A549 (cell line): ENCODE results near the gene DMRT1. TPM values are rescaled to one million over a fixed set of nuclear protein-coding genes. Genes with fewer than 3 reads are reported as not detected.
A peak's percentile ranks its signal among the peaks of the same experiment; 100 is the strongest.

Source experiments
- ATAC-seq, 2 experiments: fragments of 200-7000 bp in 1 of 2; fragments of >200 bp in 1 of 2; cut with Nextera tagmentation in 1 of 2; cut with Tn5 transposase in 1 of 2; 3 replicates each; pipeline versions ENCODE4 v1.8.0 to v1.9.1; 2018 to 2020; ENCODE audit warnings: mild to moderate bottlenecking in 1 of 2, moderate library complexity in 1 of 2
- CTCF ChIA-PET: fragments of 300-600 bp; sonication (Branson Sonifier 250); formaldehyde crosslinking; extraction: SDS; loops from one replicate; lab custom pipeline; 2021; ENCODE audit warnings: antibody characterized with exemption, inconsistent platforms; lab: Yijun Ruan, JAX
- POLR2A ChIA-PET: fragments of 350-600 bp; formaldehyde crosslinking; extraction: SDS; loops from one replicate; lab custom pipeline; 2021; ENCODE audit warnings: antibody characterized with exemption, inconsistent platforms; lab: Yijun Ruan, JAX
- DNase-seq, 2 experiments: peaks; one replicate each; pipeline versions ENCODE4 v3.0.0 to v3.0.0-alpha.2; 2011 to 2016; ENCODE audit warnings: low read depth in 1 of 2, low spot score in 1 of 2
- FAIRE-seq: peaks from 2 replicates; lab custom pipeline; 2011; peaks lifted over from hg19 to GRCh38; lab: Jason Lieb, UNC
- H3K27ac ChIP-seq, 2 experiments: fragments of >200 bp; sonication (Bioruptor Twin); formaldehyde crosslinking; 3 replicates each; pipeline ENCODE4 v1.5.1; 2016 to 2017
- H3K4me1 ChIP-seq: fragments of >200 bp; sonication (Bioruptor Twin); formaldehyde crosslinking; 3 replicates; pipeline ENCODE4 v1.6.1; 2016
- H3K4me2 ChIP-seq: fragments of >200 bp; sonication (Bioruptor Twin); formaldehyde crosslinking; 3 replicates; pipeline ENCODE4 v1.6.1; 2016
- H3K4me3 ChIP-seq: fragments of >200 bp; sonication (Bioruptor Twin); formaldehyde crosslinking; 3 replicates; pipeline ENCODE4 v1.5.1; 2016
- H3K9me3 ChIP-seq: fragments of >200 bp; sonication (Bioruptor Twin); formaldehyde crosslinking; 3 replicates; pipeline ENCODE4 v1.6.1; 2016
- CBX2 ChIP-seq: fragments of 200-600 bp; sonication (generic); IDR thresholded peaks from 2 replicates; pipeline ENCODE4 v1.6.1; 2016; ENCODE audit warnings: low read depth, mild to moderate bottlenecking, borderline replicate concordance
- CEBPB ChIP-seq, 2 experiments: fragments of >200 bp in 1 of 2; sonication (Bioruptor Twin) in 1 of 2; formaldehyde crosslinking in 1 of 2; IDR thresholded peaks; 2 replicates each; pipeline ENCODE4 v1.6.1; 2012 to 2016
- CTCF ChIP-seq: fragments of >200 bp; sonication (Bioruptor Twin); formaldehyde crosslinking; IDR thresholded peaks from 3 replicates; pipeline ENCODE4 v1.5.1; 2016
- E2F6 ChIP-seq: IDR thresholded peaks from 2 replicates; pipeline ENCODE4 v1.6.1; 2012; ENCODE audit warnings: low read depth, borderline replicate concordance
- HMGXB4 ChIP-seq: fragments of 250-450 bp; sonication (Bioruptor Pico); IDR thresholded peaks from 2 replicates; pipeline ENCODE4 v1.5.0; 2021; ENCODE audit warnings: mild to moderate bottlenecking, moderate library complexity, borderline replicate concordance
- HOXB13 ChIP-seq: fragments of 250-450 bp; sonication (Bioruptor Pico); IDR thresholded peaks from 2 replicates; pipeline ENCODE4 v1.5.0; 2020; ENCODE audit warnings: low read depth, mild to moderate bottlenecking, moderate library complexity
- MYC ChIP-seq: IDR thresholded peaks from 2 replicates; pipeline ENCODE4 v1.6.1; 2012; ENCODE audit warnings: mild to moderate bottlenecking, inconsistent platforms, low read length, improper control_type of control experiment, borderline replicate concordance
- RAD21 ChIP-seq, 2 experiments: fragments of >200 bp in 1 of 2; sonication (Bioruptor Twin) in 1 of 2; formaldehyde crosslinking in 1 of 2; IDR thresholded peaks in 1 of 2; conservative IDR thresholded peaks in 1 of 2; 2 replicates in 1 of 2; 3 replicates in 1 of 2; pipeline ENCODE4 v1.6.1; 2012 to 2018; ENCODE audit warnings: inconsistent platforms in 1 of 2
- RARB ChIP-seq: fragments of 250-450 bp; sonication (Bioruptor Pico); IDR thresholded peaks from 2 replicates; pipeline ENCODE4 v1.8.0; 2021; ENCODE audit warnings: mild to moderate bottlenecking, moderate library complexity
- RCOR1 ChIP-seq: fragments of 150-350 bp; IDR thresholded peaks from 2 replicates; pipeline ENCODE4 v1.6.1; 2014; ENCODE audit warnings: antibody characterized with exemption, low read length, low read depth
- REST ChIP-seq: fragments of 200-600 bp; sonication (generic); IDR thresholded peaks from 2 replicates; pipeline ENCODE4 v1.6.1; 2016; ENCODE audit warnings: antibody characterized with exemption, mild to moderate bottlenecking, moderate library complexity
- RNF2 ChIP-seq: fragments of 200-600 bp; sonication (generic); IDR thresholded peaks from 2 replicates; pipeline ENCODE4 v1.6.1; 2016; ENCODE audit warnings: low read depth, mild to moderate bottlenecking, antibody characterized with exemption, moderate library complexity, borderline replicate concordance
- SMC3 ChIP-seq: fragments of >200 bp; sonication (Bioruptor Twin); formaldehyde crosslinking; IDR thresholded peaks from 3 replicates; pipeline ENCODE4 v1.6.1; 2018; ENCODE audit warnings: inconsistent platforms
- ZNF302 ChIP-seq: fragments of 250-450 bp; sonication (Bioruptor Pico); IDR thresholded peaks from 2 replicates; pipeline ENCODE4 v1.9.0; 2021; ENCODE audit warnings: inconsistent platforms, mild to moderate bottlenecking, moderate library complexity
- WGBS: methylation state at CpG from one replicate; pipeline ENCODE4 v1.1.6; 2017; ENCODE audit errors: missing lambda C conversion rate; 5-methylcytosine and 5-hydroxymethylcytosine counted together
- polyA plus RNA-seq, 4 experiments: library from polyadenylated mRNA; depleted of rRNA in 3 of 4; stranded (reverse); fragments of >200 nt; fragmentation: RNase III in 1 of 4; extraction: RNeasy Plus Mini Kit Qiagen cat#74134 plus additional on column Dnase treatment in 1 of 4; gene quantifications; 2 replicates in 3 of 4; 3 replicates in 1 of 4; pipeline ENCODE4 v1.2.3, GENCODE V29; 2011 to 2017

Gene DMRT1
- polyA plus RNA-seq, 2 of the 4 experiments (the other 2 are of a cell fraction), result not detected

- TF ChIP-seq REST, result no peak
- no peak for TF ChIP-seq RNF2
- TF ChIP-seq CBX2, result no peak
- TF ChIP-seq, all 56 proteins: peak for 0
Measured at GRCh38 chr9:893115-893514, 51.6 kb downstream of the DMRT1 start (continued).

GRCh38 chr9:893843-894420 lies 52.4 kb downstream of the DMRT1 start:
- FAIRE-seq, result peak; percentile 65
- H3K9me3 ChIP-seq, result no peaks in the 10 kb centered on the region
- H3K4me3 ChIP-seq, result no peak overlapping the region
- TF ChIP-seq RARB (no peak), CEBPB (IDR thresholded peaks at IDR 0.05) (no peak), CTCF (peak; percentile 86), RAD21 (conservative IDR thresholded peaks at IDR 0.05 in 1 of 2, IDR thresholded peaks at IDR 0.05 in 1 of 2) (peak; percentile 76 to 81), SMC3 (peak; percentile 91), MYC (no peak), REST (no peak), RCOR1 (no peak), HMGXB4 (CRISPR knock-in tag) (no peak), E2F6 (no peak), HOXB13 (no peak), ZNF302 (CRISPR knock-in tag) (no peak)
- POLR2A ChIA-PET, result no interaction called here
- DNase-seq, result peak; percentile 58 to 74
- H3K4me1 ChIP-seq, result no peaks in the 10 kb centered on the region
- WGBS, result 12% methylated on average over 9 of the region's 9 CpGs
- peak; percentile 94 to 96 for ATAC-seq
- H3K27ac ChIP-seq, result no peak overlapping the region
- CTCF ChIA-PET, result interaction anchor here (0.6 to 6.7 kb wide), 29 partner anchors 10 to 1238 kb away, joined by 3 to 64 read pairs (median 4); no protein-coding TSS in a partner anchor
- H3K4me2 ChIP-seq, result peak overlapping the region; percentile 61
